Measurements from ENCODE around the gene WDR35.

- TF ChIP-seq, protein P1, sequence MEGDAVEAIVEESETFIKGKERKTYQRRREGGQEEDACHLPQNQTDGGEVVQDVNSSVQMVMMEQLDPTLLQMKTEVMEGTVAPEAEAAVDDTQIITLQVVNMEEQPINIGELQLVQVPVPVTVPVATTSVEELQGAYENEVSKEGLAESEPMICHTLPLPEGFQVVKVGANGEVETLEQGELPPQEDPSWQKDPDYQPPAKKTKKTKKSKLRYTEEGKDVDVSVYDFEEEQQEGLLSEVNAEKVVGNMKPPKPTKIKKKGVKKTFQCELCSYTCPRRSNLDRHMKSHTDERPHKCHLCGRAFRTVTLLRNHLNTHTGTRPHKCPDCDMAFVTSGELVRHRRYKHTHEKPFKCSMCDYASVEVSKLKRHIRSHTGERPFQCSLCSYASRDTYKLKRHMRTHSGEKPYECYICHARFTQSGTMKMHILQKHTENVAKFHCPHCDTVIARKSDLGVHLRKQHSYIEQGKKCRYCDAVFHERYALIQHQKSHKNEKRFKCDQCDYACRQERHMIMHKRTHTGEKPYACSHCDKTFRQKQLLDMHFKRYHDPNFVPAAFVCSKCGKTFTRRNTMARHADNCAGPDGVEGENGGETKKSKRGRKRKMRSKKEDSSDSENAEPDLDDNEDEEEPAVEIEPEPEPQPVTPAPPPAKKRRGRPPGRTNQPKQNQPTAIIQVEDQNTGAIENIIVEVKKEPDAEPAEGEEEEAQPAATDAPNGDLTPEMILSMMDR (IDR thresholded peaks at IDR 0.05; ENCODE audit: low read depth, low read length, missing input control): no peak
- no peak for TF ChIP-seq NR2F2 (IDR thresholded peaks at IDR 0.05)
Observed at GRCh38 chr2:19899985-19900930, 89.6 kb downstream of the WDR35 start.
